GM12878 (cell line): ENCODE results near the gene PCBP1.

Experiments
- CTCF ChIP-seq, 3 experiments: IDR thresholded peaks in 2 of 3; conservative IDR thresholded peaks in 1 of 3; 2 replicates each; pipeline ENCODE4 v1.5.1; 2011; ENCODE audit warnings: low read depth in 3 of 3, low read length in 3 of 3, mild to moderate bottlenecking in 3 of 3, control low read depth in 2 of 3, moderate library complexity in 2 of 3, inconsistent platforms in 1 of 3, mixed read lengths in 1 of 3; ENCODE audit not compliant: control insufficient read depth in 2 of 3, insufficient read depth in 1 of 3; ENCODE audit errors: extremely low read depth in 1 of 3
- EP300 ChIP-seq, 2 experiments: fragments of 150-350 bp in 1 of 2; IDR thresholded peaks; 2 replicates each; pipeline ENCODE4 v1.6.1; 2011 to 2012; ENCODE audit warnings: low read depth in 2 of 2, low read length in 2 of 2, borderline replicate concordance in 1 of 2, improper control_type of control experiment in 1 of 2, inconsistent platforms in 1 of 2; ENCODE audit not compliant: control insufficient read depth in 1 of 2
- EZH2 ChIP-seq: IDR thresholded peaks from 2 replicates; pipeline ENCODE4 v1.6.1; 2012; ENCODE audit warnings: low read depth, mild to moderate bottlenecking, control low read depth, inconsistent platforms, low read length, borderline replicate concordance; ENCODE audit not compliant: control insufficient read depth
- JUND ChIP-seq: IDR thresholded peaks from 2 replicates; pipeline ENCODE4 v1.6.1; 2012; ENCODE audit warnings: low read depth, mild to moderate bottlenecking, low read length, improper control_type of control experiment, moderate library complexity
- NFYB ChIP-seq: IDR thresholded peaks from 2 replicates; pipeline ENCODE4 v1.6.1; 2011; ENCODE audit warnings: low read depth, mild to moderate bottlenecking, low read length, improper control_type of control experiment, moderate library complexity; ENCODE audit not compliant: insufficient read depth
- POLR2AphosphoS5 ChIP-seq: IDR thresholded peaks from 2 replicates; pipeline ENCODE4 v1.6.1; 2011; ENCODE audit warnings: mild to moderate bottlenecking, low read length, inconsistent platforms

- TF ChIP-seq POLR2AphosphoS5, result no peak
- TF ChIP-seq CTCF (IDR thresholded peaks at IDR 0.05 in 2 of 3, conservative IDR thresholded peaks at IDR 0.05 in 1 of 3; ENCODE audit: control insufficient read depth in 2 of 3, extremely low read depth in 1 of 3, insufficient read depth in 1 of 3, low read depth in 3 of 3, low read length in 3 of 3), result no peak
- no peak for TF ChIP-seq EZH2
- no peak for TF ChIP-seq NFYB
- TF ChIP-seq JUND, result no peak
- TF ChIP-seq EP300 (IDR thresholded peaks at IDR 0.05; ENCODE audit: borderline replicate concordance in 1 of 2, control insufficient read depth in 1 of 2, low read depth in 2 of 2, low read length in 2 of 2), result no peak
These were observed 31.6 kb downstream of the PCBP1 start for GRCh38 chr2:70118798-70119454.
